ENCODE measurements around the gene SALL1.

DNA sequence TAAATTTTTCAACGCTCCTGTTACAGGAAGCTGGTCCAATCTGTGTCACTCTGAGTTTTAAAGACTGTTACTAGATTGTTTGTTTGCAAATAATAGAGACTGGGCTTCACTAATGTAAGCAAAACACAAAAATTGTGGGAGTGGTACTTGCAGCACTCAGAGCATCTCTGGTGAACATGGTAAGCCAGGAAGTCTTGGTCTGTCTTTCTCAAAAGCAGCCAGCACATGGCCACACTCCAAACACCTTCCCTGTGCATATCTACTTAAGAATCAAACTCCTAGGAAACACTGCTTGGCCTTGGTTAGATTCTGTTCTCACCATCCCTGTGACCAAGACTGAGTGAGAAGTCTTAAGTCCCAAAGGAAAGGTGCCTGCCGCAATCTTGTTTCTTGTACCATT is 49.7 kb upstream of the SALL1 start:
- TF ChIP-seq, protein P1, sequence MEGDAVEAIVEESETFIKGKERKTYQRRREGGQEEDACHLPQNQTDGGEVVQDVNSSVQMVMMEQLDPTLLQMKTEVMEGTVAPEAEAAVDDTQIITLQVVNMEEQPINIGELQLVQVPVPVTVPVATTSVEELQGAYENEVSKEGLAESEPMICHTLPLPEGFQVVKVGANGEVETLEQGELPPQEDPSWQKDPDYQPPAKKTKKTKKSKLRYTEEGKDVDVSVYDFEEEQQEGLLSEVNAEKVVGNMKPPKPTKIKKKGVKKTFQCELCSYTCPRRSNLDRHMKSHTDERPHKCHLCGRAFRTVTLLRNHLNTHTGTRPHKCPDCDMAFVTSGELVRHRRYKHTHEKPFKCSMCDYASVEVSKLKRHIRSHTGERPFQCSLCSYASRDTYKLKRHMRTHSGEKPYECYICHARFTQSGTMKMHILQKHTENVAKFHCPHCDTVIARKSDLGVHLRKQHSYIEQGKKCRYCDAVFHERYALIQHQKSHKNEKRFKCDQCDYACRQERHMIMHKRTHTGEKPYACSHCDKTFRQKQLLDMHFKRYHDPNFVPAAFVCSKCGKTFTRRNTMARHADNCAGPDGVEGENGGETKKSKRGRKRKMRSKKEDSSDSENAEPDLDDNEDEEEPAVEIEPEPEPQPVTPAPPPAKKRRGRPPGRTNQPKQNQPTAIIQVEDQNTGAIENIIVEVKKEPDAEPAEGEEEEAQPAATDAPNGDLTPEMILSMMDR (conservative IDR thresholded peaks at IDR 0.05; ENCODE audit: low read depth, low read length), result no peak
- TF ChIP-seq RFX5 (IDR thresholded peaks at IDR 0.05; ENCODE audit: low read depth, low read length) (no peak), MAZ (IDR thresholded peaks at IDR 0.05; ENCODE audit: borderline replicate concordance, low read depth, low read length) (no peak)
